Central memory CD8-positive, alpha-beta T cell (primary cell): ENCODE measurements around the gene LRP1B.

Experiments
- ATAC-seq: fragments of 150-1000 bp; cut with Tn5 transposase; replicated peaks from 2 replicates; pipeline ENCODE4 v1.10.0; 2022; ENCODE audit warnings: mild to moderate bottlenecking, moderate FRiP score, moderate number of reproducible peaks; ENCODE audit not compliant: poor library complexity, severe bottlenecking; ENCODE audit errors: extremely low read depth
- DNase-seq, 2 donors: peaks; one replicate each; pipeline ENCODE4 v3.0.0; 2021; ENCODE audit warnings: low spot score in 2 of 2
- H3K27ac Mint-ChIP-seq: one replicate; pipeline ENCODE4 v1.8.0; 2022; ENCODE audit warnings: low read depth, mild to moderate bottlenecking, moderate library complexity, mixed read lengths
- H3K27me3 Mint-ChIP-seq: one replicate; pipeline ENCODE4 v1.8.0; 2022; ENCODE audit warnings: mixed read lengths
- H3K36me3 Mint-ChIP-seq: one replicate; pipeline ENCODE4 v1.8.0; 2022; ENCODE audit warnings: mild to moderate bottlenecking, moderate library complexity, mixed read lengths; ENCODE audit not compliant: insufficient read depth
- H3K4me1 Mint-ChIP-seq: one replicate; pipeline ENCODE4 v1.8.0; 2022; ENCODE audit warnings: mixed read lengths
- H3K4me3 Mint-ChIP-seq: one replicate; pipeline ENCODE4 v1.8.0; 2022; ENCODE audit warnings: mild to moderate bottlenecking, moderate library complexity, mixed read lengths
- H3K9me3 Mint-ChIP-seq: one replicate; pipeline ENCODE4 v1.8.0; 2022; ENCODE audit warnings: mixed read lengths

The LRP1B gene

GRCh38 chr2:142131010-142131669 lies at the start of gene LRP1B:
TSS of gene LRP1B (minus strand) at chr2:142131016. CDS start at chr2:142130729, 287 bp downstream.
- H3K4me3 Mint-ChIP-seq: no peak within 1 kb of the TSS
- peaks cover 12% of the 10 kb centered on the region for H3K9me3 Mint-ChIP-seq
- no peak within 1 kb of the TSS for H3K27ac Mint-ChIP-seq
- H3K27me3 Mint-ChIP-seq: no peaks in the 10 kb centered on the region
- ATAC-seq (no peak), DNase-seq (no peak)
- H3K36me3 Mint-ChIP-seq: no peaks in the 10 kb centered on the region
- H3K4me1 Mint-ChIP-seq: no peaks in the 10 kb centered on the region

GRCh38 chr2:142179686-142180085 lies 48.9 kb upstream of the LRP1B start:
- Mint-ChIP-seq H3K36me3 (no peaks in the 10 kb centered on the region), H3K9me3 (peaks cover 17% of the 10 kb centered on the region)

DNA sequence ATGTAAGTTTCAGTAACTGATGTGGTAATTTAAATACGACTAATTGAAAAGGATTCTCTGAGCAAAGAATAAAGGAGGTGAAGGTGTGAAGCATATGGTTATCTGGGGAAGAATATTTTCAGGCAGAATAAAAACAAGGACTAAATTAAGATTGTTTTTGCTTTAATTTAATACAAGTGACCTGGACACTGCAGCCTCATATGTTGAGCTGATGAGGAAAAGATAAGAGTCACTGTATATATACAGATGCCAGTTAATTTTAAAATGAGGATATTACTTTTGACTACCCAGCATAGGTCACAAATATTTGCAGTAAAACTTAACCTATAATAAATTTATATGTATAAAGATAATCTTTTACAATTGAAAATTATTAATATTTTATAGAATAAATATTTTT lies 47.8 kb upstream of the LRP1B start:
- Mint-ChIP-seq H3K36me3 (no peaks in the 10 kb centered on the region), H3K9me3 (peaks cover 17% of the 10 kb centered on the region), H3K4me3 (no peak overlapping the region), H3K27ac (no peak overlapping the region), H3K4me1 (no peaks in the 10 kb centered on the region), H3K27me3 (no peaks in the 10 kb centered on the region)
- ATAC-seq (no peak), DNase-seq (no peak)

More at GRCh38 chr2:142179686-142180085, 48.9 kb upstream of the LRP1B start:
- no peaks in the 10 kb centered on the region for H3K27me3 Mint-ChIP-seq
- ATAC-seq (no peak), DNase-seq (no peak)
- H3K4me3 Mint-ChIP-seq: no peak overlapping the region
- no peak overlapping the region for H3K27ac Mint-ChIP-seq
- H3K4me1 Mint-ChIP-seq: no peaks in the 10 kb centered on the region

- Mint-ChIP-seq H3K9me3 (peaks cover 16% of the 10 kb centered on the region), H3K4me3 (no peak overlapping the region), H3K36me3 (no peaks in the 10 kb centered on the region), H3K27me3 (no peaks in the 10 kb centered on the region), H3K27ac (no peak overlapping the region), H3K4me1 (no peaks in the 10 kb centered on the region)
- DNase-seq: no peak
- ATAC-seq: no peak
Observed at GRCh38 chr2:142176941-142177340, 46.1 kb upstream of the LRP1B start.

DNA sequence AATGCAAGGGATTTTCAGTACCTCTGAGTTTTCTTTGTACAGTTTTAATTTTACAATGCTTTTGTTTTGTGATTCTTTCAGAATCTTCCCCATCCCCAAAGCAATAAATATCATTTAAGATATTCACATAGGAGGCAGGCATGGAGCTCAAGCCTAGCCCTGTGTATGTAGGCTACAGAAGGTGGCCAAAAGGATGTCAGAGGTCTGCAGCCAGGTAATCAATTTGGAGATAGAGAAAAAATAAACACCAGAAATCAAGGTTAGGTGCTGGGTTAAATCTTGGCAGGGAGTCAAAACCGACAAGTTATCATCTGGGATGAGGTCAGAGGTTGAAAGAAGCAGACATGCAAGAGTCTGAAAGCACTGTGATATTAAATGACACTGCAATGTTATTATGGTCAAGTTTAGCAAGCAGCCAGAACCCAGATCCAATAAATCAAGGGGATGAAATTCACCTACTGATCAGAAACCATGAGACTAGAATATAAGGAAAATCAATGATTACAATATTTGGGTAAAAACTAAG lies 45.1 kb upstream of the LRP1B start:
- Mint-ChIP-seq H3K4me3 (no peak overlapping the region), H3K4me1 (no peaks in the 10 kb centered on the region)

GRCh38 chr2:142174176-142174575 lies 43.4 kb upstream of the LRP1B start:
- Mint-ChIP-seq H3K9me3 (peaks cover 16% of the 10 kb centered on the region), H3K27me3 (no peaks in the 10 kb centered on the region), H3K4me3 (no peak overlapping the region), H3K27ac (no peak overlapping the region), H3K4me1 (no peaks in the 10 kb centered on the region), H3K36me3 (no peaks in the 10 kb centered on the region)
- DNase-seq (no peak), ATAC-seq (no peak)

More for the DNA sequence above, 45.1 kb upstream of the LRP1B start:
- peaks cover 16% of the 10 kb centered on the region for H3K9me3 Mint-ChIP-seq
- H3K36me3 Mint-ChIP-seq: no peaks in the 10 kb centered on the region
- H3K27ac Mint-ChIP-seq: no peak overlapping the region
- ATAC-seq (no peak), DNase-seq (no peak)
- H3K27me3 Mint-ChIP-seq: no peaks in the 10 kb centered on the region

DNA sequence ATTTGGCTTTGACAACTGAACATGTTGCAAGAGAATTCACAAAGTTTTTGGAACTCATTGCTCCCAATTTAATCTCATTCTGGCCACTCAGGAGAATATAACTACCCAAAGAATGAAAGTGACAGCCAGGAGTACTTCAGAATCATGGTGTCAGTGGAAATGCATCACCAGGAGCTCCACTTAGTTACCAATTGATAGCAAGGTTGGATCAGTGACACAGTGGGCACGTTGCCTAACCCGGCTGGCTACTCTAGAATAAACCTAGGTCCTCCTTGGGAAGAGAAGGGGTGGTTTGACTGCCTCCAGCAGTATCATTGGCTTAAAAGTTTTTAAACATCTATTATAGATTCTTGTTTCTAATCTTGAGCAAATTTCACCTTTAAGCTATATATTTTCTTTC lies 40.0 kb upstream of the LRP1B start:
- Mint-ChIP-seq H3K9me3 (peaks cover 15% of the 10 kb centered on the region), H3K27ac (no peak overlapping the region), H3K27me3 (no peaks in the 10 kb centered on the region), H3K36me3 (no peaks in the 10 kb centered on the region), H3K4me3 (no peak overlapping the region), H3K4me1 (no peaks in the 10 kb centered on the region)
- no peak for ATAC-seq
- DNase-seq: no peak

DNA sequence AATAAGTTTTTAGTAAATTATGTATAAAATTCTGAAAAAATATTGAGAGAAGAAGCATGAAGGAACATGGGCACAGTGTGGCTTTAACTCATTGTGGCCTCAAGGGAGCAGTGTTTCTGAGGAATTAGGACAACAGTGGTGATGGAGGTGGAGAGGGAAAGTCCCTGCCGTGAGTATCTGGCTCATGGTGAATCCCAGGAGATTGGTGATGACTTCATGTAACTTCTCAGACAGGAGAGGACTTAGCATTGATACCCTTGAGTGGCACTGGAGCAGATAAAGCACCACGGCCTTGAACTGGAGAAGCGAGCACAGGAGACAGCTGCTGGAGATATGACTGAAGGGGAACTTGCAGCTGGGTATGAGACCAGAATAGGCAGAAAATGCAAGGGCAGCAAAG lies 35.0 kb upstream of the LRP1B start:
- Mint-ChIP-seq H3K4me1 (no peaks in the 10 kb centered on the region), H3K9me3 (peaks cover 27% of the 10 kb centered on the region), H3K4me3 (no peak overlapping the region), H3K36me3 (no peaks in the 10 kb centered on the region), H3K27me3 (no peaks in the 10 kb centered on the region), H3K27ac (no peak overlapping the region)
- ATAC-seq (no peak), DNase-seq (no peak)

- H3K27me3 Mint-ChIP-seq: no peaks in the 10 kb centered on the region
- H3K27ac Mint-ChIP-seq: no peak overlapping the region
- no peaks in the 10 kb centered on the region for H3K4me1 Mint-ChIP-seq
Observed at GRCh38 chr2:142153601-142154000, 22.8 kb upstream of the LRP1B start.

GRCh38 chr2:142150453-142150852 lies 19.6 kb upstream of the LRP1B start:
- Mint-ChIP-seq H3K4me1 (no peaks in the 10 kb centered on the region), H3K4me3 (no peak overlapping the region), H3K27me3 (no peaks in the 10 kb centered on the region), H3K36me3 (no peaks in the 10 kb centered on the region), H3K27ac (no peak overlapping the region), H3K9me3 (peaks cover 15% of the 10 kb centered on the region)
- DNase-seq (no peak), ATAC-seq (no peak)

More at GRCh38 chr2:142153601-142154000, 22.8 kb upstream of the LRP1B start:
- ATAC-seq (no peak), DNase-seq (no peak)
- Mint-ChIP-seq H3K36me3 (no peaks in the 10 kb centered on the region), H3K4me3 (no peak overlapping the region), H3K9me3 (peaks cover 10% of the 10 kb centered on the region)

- H3K27ac Mint-ChIP-seq: no peak overlapping the region
- H3K9me3 Mint-ChIP-seq: peaks cover 6% of the 10 kb centered on the region
- H3K4me3 Mint-ChIP-seq: no peak overlapping the region
- no peak for DNase-seq
- peaks cover 3% of the 10 kb centered on the region for H3K36me3 Mint-ChIP-seq
- no peaks in the 10 kb centered on the region for H3K4me1 Mint-ChIP-seq
- no peak for ATAC-seq
- no peaks in the 10 kb centered on the region for H3K27me3 Mint-ChIP-seq
Observed at GRCh38 chr2:142144547-142144946, 13.7 kb upstream of the LRP1B start.

DNA sequence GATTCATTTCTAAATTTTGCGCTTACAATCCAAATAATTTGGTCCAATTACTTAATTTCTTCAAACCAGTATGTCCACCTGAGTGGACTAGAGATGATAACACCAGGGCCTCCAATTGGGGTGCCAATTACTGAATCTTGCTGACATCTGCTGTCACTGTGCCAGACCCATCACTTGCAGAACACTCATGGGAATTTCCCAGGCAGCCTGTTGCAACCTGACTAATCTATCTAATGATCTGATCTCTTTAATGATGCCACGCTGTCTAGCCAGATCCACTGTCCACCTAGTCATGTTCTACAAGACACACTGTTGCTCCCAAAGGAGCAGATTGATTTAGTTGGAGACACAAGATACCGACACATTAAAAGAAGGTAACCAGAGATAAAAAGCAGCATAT lies 11.8 kb upstream of the LRP1B start:
- Mint-ChIP-seq H3K27ac (no peak overlapping the region), H3K4me1 (no peaks in the 10 kb centered on the region), H3K36me3 (peaks cover 3% of the 10 kb centered on the region), H3K4me3 (no peak overlapping the region), H3K27me3 (no peaks in the 10 kb centered on the region), H3K9me3 (peaks cover 6% of the 10 kb centered on the region)
- DNase-seq (no peak), ATAC-seq (no peak)

DNA sequence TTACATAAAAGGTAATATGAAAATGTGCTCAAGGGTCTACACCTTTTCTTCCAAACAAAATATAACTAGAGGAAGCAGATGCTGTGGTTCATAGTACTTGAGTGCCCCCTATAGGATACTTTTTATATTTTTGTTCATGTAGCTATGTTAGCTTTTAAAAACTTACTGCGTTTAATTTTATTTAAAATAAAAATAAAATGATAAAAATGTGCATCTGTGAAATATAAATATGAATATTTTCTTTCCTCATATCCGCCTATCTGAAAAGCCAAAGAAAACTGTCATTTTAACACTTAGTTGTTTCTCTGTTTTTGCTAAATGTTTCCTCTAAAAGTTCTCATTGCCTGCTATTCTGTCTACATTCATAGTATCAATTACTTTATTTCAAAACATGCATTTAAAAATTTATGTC lies 9.6 kb upstream of the LRP1B start:
- no peak for DNase-seq
- Mint-ChIP-seq H3K27me3 (no peaks in the 10 kb centered on the region), H3K27ac (no peak overlapping the region), H3K9me3 (no peaks in the 10 kb centered on the region), H3K36me3 (peaks cover 3% of the 10 kb centered on the region), H3K4me3 (no peak overlapping the region), H3K4me1 (no peaks in the 10 kb centered on the region)
- ATAC-seq: no peak
